Lung (tissue), 12 donors: Measurements from ENCODE around the gene EPN2. TPM values are rescaled to one million over a fixed set of nuclear protein-coding genes. Genes with fewer than 3 reads are reported as not detected.
A peak's percentile ranks its signal among the peaks of the same experiment; 100 is the strongest.

Experiments
- ATAC-seq: fragments of 200-7000 bp; cut with Tn5 transposase; one replicate; pipeline ENCODE4 v1.9.1; 2020; ENCODE audit warnings: moderate number of reproducible peaks; ENCODE audit not compliant: insufficient read depth, low FRiP score
- DNase-seq, 3 donors: peaks; one replicate each; pipeline ENCODE4 v3.0.0-alpha.2; 2013 to 2017
- H3K27ac ChIP-seq, 2 donors: one replicate each; pipeline ENCODE4 v1.5.1; 2013; ENCODE audit warnings: mild to moderate bottlenecking in 2 of 2, moderate library complexity in 2 of 2, control low read depth in 1 of 2, inconsistent platforms in 1 of 2, low read depth in 1 of 2, low read length in 1 of 2
- H3K27me3 ChIP-seq, 3 donors: one replicate each; pipeline ENCODE4 v1.5.1; 2013; ENCODE audit warnings: low read length in 2 of 3; ENCODE audit not compliant: control insufficient read depth in 3 of 3, insufficient read depth in 3 of 3
- H3K36me3 ChIP-seq, 4 donors: one replicate each; pipeline ENCODE4 v1.5.1; 2013; ENCODE audit warnings: low read length in 4 of 4, mild to moderate bottlenecking in 1 of 4, moderate library complexity in 1 of 4; ENCODE audit not compliant: control insufficient read depth in 4 of 4, insufficient read depth in 4 of 4
- H3K4me1 ChIP-seq, 5 donors: one replicate each; pipeline ENCODE4 v1.5.1; 2013; ENCODE audit warnings: low read length in 5 of 5, mild to moderate bottlenecking in 2 of 5, moderate library complexity in 1 of 5; ENCODE audit not compliant: control insufficient read depth in 5 of 5, insufficient read depth in 5 of 5
- H3K4me3 ChIP-seq: one replicate; pipeline ENCODE4 v1.5.1; 2013; ENCODE audit warnings: mild to moderate bottlenecking, control low read depth, moderate library complexity
- H3K9ac ChIP-seq, 2 donors: one replicate each; pipeline ENCODE4 v1.5.1; 2013; ENCODE audit warnings: low read length in 2 of 2, control low read depth in 1 of 2; ENCODE audit not compliant: insufficient read depth in 1 of 2
- H3K9me3 ChIP-seq, 4 donors: one replicate each; pipeline ENCODE4 v1.5.1; 2013; ENCODE audit warnings: low read length in 3 of 4, mild to moderate bottlenecking in 1 of 4, moderate library complexity in 1 of 4; ENCODE audit not compliant: control insufficient read depth in 4 of 4, insufficient read depth in 3 of 4
- WGBS, 2 donors: extraction: QIAGEN DNeasy Blood & Tissue Kit; methylation state at CpG; one replicate each; pipeline ENCODE4 v1.1.7; 2013; 5-methylcytosine and 5-hydroxymethylcytosine counted together
- polyA plus RNA-seq, 2 donors: library from polyadenylated mRNA; stranded (reverse); fragments of 200-250 nt; gene quantifications; one replicate each; pipeline ENCODE4 v1.2.1, GENCODE V29; 2013
- total RNA-seq, 2 donors: library from RNA; depleted of rRNA in 1 of 2; stranded (reverse); fragments of >200 nt in 1 of 2; gene quantifications; one replicate each; pipeline ENCODE4 v1.2.1, GENCODE V29; 2014 to 2021
- TF ChIP-seq, protein P1 (sequence below): IDR thresholded peaks from 2 replicates; pipeline ENCODE4 v1.5.1; 2012; ENCODE audit warnings: mild to moderate bottlenecking; ENCODE audit errors: control extremely low read depth, extremely low read depth
- donor health status: control.
- donor health status: control.
- donor health status: Bipolar disorder and iron deficiency.
- donor health status: healthy.
- donor health status: DM: yes; HTN: yes; CAD: no.

Gene EPN2
- total and polyA plus RNA-seq, 4 donors, result 16.7 to 73.7 (median 37.4) TPM

DNA sequence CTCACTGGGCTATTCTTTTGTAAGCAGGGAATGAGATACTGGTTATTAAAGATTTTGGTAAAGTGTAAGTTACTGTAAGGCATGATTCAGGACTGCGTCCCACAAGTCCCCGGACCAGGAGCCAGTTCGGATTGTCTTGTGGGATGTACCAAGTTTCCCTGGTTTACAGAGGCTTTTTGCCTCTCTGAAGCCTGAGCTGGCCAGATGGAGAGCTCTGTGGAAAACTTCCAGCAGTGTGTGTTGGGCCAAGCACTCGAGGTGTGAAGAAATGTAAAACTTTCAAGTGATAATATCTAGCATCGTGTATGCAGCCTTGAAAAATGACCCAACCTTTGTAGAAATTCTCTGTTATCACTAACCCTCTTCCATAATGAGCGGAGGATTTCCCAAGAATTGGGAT lies 2.4 kb downstream of the EPN2 start:
- TF ChIP-seq, protein P1, sequence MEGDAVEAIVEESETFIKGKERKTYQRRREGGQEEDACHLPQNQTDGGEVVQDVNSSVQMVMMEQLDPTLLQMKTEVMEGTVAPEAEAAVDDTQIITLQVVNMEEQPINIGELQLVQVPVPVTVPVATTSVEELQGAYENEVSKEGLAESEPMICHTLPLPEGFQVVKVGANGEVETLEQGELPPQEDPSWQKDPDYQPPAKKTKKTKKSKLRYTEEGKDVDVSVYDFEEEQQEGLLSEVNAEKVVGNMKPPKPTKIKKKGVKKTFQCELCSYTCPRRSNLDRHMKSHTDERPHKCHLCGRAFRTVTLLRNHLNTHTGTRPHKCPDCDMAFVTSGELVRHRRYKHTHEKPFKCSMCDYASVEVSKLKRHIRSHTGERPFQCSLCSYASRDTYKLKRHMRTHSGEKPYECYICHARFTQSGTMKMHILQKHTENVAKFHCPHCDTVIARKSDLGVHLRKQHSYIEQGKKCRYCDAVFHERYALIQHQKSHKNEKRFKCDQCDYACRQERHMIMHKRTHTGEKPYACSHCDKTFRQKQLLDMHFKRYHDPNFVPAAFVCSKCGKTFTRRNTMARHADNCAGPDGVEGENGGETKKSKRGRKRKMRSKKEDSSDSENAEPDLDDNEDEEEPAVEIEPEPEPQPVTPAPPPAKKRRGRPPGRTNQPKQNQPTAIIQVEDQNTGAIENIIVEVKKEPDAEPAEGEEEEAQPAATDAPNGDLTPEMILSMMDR, result no peak
- peak overlapping the region in 1 of 2 donors; percentile 12 for H3K27ac ChIP-seq
- WGBS, 2 donors, result 50 to 74% methylated on average over 6 of the region's 6 CpGs
- no peaks in the 10 kb centered on the region for H3K9me3 ChIP-seq
- H3K9ac ChIP-seq, result peak overlapping the region in 1 of 2 donors; percentile 13
- no peaks in the 10 kb centered on the region for H3K27me3 ChIP-seq
- ATAC-seq (no peak), DNase-seq (no peak)
- no peak overlapping the region for H3K4me3 ChIP-seq
- peaks cover 0 to 12% (median 7%) of the 10 kb centered on the region in 5 donors for H3K4me1 ChIP-seq
- peaks cover 0 to 4% (median under 1%) of the 10 kb centered on the region in 4 donors for H3K36me3 ChIP-seq

DNA sequence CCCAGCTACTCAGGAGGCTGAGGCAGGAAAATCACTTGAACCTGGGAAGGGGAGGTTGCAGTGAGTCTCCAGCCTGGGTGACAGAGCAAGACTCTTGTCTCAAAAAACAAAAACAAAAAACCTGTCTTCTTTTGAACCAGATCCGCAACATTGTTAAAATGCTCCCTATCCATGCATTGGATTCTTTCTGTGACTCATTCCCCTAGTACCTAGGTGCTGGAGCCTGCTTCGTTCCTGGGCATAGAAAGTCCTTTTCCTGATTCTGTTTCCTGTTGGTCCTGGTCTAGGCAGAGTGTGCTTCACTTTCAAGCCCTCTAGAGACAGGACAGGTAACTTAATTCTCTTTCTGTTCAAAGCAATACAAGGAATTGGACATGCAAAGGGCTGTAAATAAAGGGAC lies 5.2 kb downstream of the EPN2 start:
- no peaks in the 10 kb centered on the region for H3K9me3 ChIP-seq
- H3K27me3 ChIP-seq, result no peaks in the 10 kb centered on the region
- no peak overlapping the region for H3K9ac ChIP-seq
- peak overlapping the region in 1 of 2 donors; percentile 50 for H3K27ac ChIP-seq
- ATAC-seq (peak; percentile 44), DNase-seq (no peak)
- TF ChIP-seq, protein P1, result no peak
- H3K36me3 ChIP-seq, result peaks cover 0 to 4% (median under 1%) of the 10 kb centered on the region in 4 donors
- H3K4me3 ChIP-seq, result no peak overlapping the region
- WGBS, 2 donors, result 45 to 79% methylated on average over 2 of the region's 2 CpGs
- H3K4me1 ChIP-seq, result peaks cover 2 to 13% (median 9%) of the 10 kb centered on the region in 5 donors

DNA sequence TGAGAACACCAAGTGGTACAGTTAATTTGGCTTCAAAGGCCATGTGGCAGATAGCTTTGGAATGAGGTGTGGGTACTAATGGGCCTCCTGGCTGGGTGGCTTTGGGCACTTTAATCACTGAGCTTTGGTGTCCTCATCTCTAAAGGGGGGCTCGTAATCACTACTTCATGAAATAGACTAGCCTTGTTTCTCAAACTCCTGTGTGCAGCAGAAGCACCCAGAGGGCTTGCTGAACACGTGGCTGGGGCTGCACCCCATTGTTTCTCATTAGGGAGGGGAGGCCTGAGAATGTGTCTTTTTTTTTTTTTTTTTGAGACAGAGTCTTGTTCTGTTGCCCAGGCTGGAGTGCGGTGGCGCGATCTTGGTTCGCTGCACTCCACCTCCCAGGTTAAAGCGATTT lies 5.8 kb downstream of the EPN2 start:
- peaks cover 0 to 4% (median under 1%) of the 10 kb centered on the region in 4 donors for H3K36me3 ChIP-seq
- H3K9me3 ChIP-seq, result no peaks in the 10 kb centered on the region
- TF ChIP-seq, protein P1, result no peak
- peaks cover 4 to 15% (median 14%) of the 10 kb centered on the region in 5 donors for H3K4me1 ChIP-seq
- no peak for ATAC-seq
- DNase-seq, result no peak
- no peak overlapping the region for H3K4me3 ChIP-seq
- H3K27ac ChIP-seq, result no peak overlapping the region
- WGBS, 2 donors, result 85 to 96% methylated on average over 7 of the region's 7 CpGs
- H3K9ac ChIP-seq, result no peak overlapping the region
- H3K27me3 ChIP-seq, result no peaks in the 10 kb centered on the region

DNA sequence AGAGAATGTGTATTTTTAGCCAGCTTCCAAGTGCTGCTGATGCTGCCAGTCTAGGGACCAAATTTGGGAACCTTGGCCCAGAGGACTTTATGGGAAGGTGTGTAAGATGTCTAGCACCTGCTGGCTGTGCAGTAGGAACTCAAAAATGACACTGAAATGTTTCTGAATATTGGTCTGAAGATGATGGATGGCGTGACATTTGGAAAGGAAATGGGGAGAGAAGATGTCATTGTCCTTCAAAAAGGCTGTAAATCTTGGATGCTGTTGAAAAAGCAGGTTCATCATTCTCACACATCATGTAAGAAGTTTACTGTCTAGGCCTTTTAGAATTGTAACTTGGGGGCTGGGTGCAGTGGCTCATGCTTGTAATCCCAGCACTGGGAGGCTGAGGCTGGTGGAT lies 6.7 kb downstream of the EPN2 start:
- no peak overlapping the region for H3K9ac ChIP-seq
- H3K4me3 ChIP-seq, result no peak overlapping the region
- ATAC-seq (no peak), DNase-seq (no peak)
- no peaks in the 10 kb centered on the region for H3K9me3 ChIP-seq
- H3K4me1 ChIP-seq, result peaks cover 10 to 20% (median 16%) of the 10 kb centered on the region in 5 donors
- no peak overlapping the region for H3K27ac ChIP-seq
- TF ChIP-seq, protein P1, result no peak
- H3K36me3 ChIP-seq, result peaks cover 0 to 4% (median under 1%) of the 10 kb centered on the region in 4 donors
- no peaks in the 10 kb centered on the region for H3K27me3 ChIP-seq
- WGBS, 2 donors, result 93 to 95% methylated on average over 1 of the region's 1 CpG
